Stimulated activated CD8-positive, alpha-beta memory T cell treated with anti-CD3 and anti-CD28 coated beads, Interleukin-15, amount 100 ng/mL, for 4 hours (primary cell): ENCODE results near the gene CDK9.
"Not testable (repeated sequence)": the region's sequence is repeated elsewhere in the genome, so short reads cannot be mapped to it uniquely, and the experiment has no call there.

Source experiments
- DNase-seq, 2 donors: peaks; one replicate each; pipeline ENCODE4 v3.0.0-alpha.2; 2020; ENCODE audit warnings: low read depth in 2 of 2

The CDK9 gene

GRCh38 chr9:127826253-127826913 is 40.5 kb downstream of the CDK9 start:
- DNase-seq, result no peak

GRCh38 chr9:127828262-127829031 is 42.6 kb downstream of the CDK9 start:
- DNase-seq, result no peak

GRCh38 chr9:127829205-127829906 is 43.5 kb downstream of the CDK9 start:
- no peak for DNase-seq

GRCh38 chr9:127832248-127832647 is 46.4 kb downstream of the CDK9 start:
- no peak for DNase-seq

- DNase-seq, result no peak
Observed at GRCh38 chr9:127833555-127833954, 47.7 kb downstream of the CDK9 start.

GRCh38 chr9:127835991-127836516 is 50.2 kb downstream of the CDK9 start:
- DNase-seq, result no peak

- not testable (repeated sequence) for DNase-seq
Observed at GRCh38 chr9:127836561-127836960, 50.7 kb downstream of the CDK9 start.

GRCh38 chr9:127837346-127837745 is 51.5 kb downstream of the CDK9 start:
- DNase-seq, result no peak

GRCh38 chr9:127838375-127839078 is 52.7 kb downstream of the CDK9 start:
- DNase-seq, result no peak
